Activated gamma-delta T cell (primary cell): ENCODE measurements around the gene BRAP.
"Not testable (repeated sequence)": the region's sequence is repeated elsewhere in the genome, so short reads cannot be mapped to it uniquely, and the experiment has no call there.

Source experiments
- DNase-seq: peaks from one replicate; lab custom pipeline; 2025; lab: John Stamatoyannopoulos, UW
- total RNA-seq, 2 donors: gene quantifications; one replicate each; lab custom pipeline; 2026; lab: John Stamatoyannopoulos, UW

The BRAP gene
- 59.7 to 65.4 reads per million in 2 donors for total RNA-seq

DNA sequence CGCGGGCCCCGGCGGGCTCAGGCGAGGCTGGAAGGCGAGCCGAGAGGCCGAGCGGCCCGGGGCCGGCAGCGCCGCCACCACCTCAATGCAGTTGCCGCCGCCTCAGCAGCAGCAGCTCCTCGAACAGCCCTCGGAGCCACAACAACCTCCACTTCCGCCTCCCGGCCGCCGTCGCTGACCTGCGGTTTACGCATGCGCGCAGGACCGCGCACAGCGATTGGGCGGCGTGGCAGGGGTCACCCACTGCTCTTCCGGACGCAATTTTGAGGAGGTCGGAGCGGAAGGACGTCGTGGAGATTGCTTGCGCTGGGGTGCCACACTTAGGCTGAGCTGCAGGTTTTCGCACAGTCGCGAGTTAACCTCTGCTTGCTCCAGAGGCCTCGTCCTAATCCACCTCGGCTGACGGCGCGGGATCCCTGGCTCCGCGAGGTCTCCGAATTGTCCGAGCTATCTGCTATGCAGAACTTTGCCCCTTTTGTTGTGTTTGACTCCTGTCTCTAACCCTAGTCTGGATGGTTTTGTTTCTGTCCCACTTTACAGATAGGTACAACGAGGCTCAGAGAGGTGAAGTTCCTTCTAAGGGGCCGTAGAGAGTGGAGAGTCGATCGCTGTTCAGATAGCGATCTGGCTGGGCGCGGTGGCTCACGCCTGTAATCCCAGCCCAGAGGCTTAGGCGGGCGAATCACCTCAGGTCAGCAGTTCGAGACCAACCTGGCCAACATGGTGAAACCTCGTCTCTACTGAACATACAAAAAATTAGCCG, at the start of gene BRAP, which contains the start of gene ACAD10:
Gene BRAP, minus strand, starts transcription at position 146 of the 763 bp plus-strand sequence. CDS start 164 bp downstream, outside the sequence.
Gene ACAD10, plus strand, starts transcription at position 243 of the 763 bp plus-strand sequence. CDS start 6,657 bp downstream, outside the sequence.
- peak; percentile 91 for DNase-seq

DNA sequence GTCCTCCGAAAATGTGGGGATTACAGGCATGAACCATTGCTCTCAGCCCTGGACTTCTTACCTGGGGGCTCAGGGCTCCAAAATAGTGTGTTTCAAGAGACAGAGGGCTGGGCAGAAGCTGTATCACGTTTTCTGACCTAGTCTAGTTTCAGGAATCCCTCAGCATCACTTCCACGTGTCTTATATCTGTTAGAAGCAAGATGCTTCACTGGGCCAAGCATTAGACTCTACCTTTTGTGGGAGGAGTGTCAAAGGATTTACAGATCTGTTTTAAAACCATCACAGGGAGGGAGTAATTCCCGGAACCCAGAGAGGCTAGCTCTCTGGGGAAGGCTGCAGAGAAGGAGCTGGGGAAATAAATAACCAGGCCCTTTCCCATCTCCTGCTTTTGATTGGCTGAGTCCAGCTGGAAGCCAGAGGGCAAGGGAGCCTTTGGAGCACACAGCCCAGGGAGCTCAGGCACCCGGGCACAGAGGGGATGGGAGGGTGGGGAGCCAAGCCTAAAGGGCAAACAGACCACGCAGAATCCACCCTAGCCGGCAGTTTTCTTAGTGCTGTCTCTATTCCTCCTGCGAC, 47.7 kb upstream of the BRAP start:
- no peak for DNase-seq

DNA sequence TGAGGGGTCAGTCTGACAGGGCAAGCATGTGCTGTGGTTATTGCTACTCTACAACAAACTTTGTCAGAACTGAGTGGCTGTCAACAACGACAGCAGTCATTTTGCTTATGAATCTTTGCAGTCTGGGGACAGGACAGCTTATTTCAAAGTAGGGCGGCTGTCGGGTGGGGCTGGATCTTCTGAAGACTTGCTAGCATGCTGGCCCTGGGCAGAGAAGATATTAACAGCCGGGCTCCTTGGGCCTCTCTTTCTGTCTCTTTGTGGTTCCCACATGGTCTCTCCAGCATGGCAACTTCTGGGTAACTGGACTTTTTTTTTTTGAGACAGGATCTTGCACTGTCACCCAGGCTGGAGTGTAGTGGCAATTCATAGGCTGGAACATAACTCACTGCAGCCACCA, 47.0 kb upstream of the BRAP start:
- DNase-seq: no peak

DNA sequence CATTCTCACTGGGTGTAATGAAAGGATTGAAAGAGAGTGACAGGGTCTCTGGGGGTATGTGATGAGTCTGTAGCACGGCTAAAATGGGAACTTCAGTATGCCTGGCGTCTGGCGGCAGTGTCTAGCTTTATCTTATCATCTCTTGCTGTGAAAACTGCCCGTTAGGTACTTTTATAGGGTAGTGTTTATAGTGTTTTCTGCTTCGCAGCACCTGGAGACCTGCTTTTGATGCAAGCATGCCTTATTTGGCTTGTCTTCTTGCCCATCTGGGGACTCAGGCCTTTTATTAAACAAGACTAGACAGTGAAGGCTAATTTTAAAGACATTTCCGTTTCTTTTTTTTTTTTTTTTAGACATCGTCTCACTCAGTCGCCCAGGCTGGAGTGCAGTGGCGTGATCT, 44.7 kb upstream of the BRAP start:
- no peak for DNase-seq

- DNase-seq: no peak
Measured at GRCh38 chr12:111728795-111729194, 43.0 kb upstream of the BRAP start.

- DNase-seq: not testable (repeated sequence)
Measured at GRCh38 chr12:111723646-111724360, 38.0 kb upstream of the BRAP start.

- DNase-seq: no peak
Measured at GRCh38 chr12:111720457-111720856, 34.7 kb upstream of the BRAP start.

- DNase-seq: not testable (repeated sequence)
Measured at GRCh38 chr12:111719316-111719715, 33.6 kb upstream of the BRAP start.

DNA sequence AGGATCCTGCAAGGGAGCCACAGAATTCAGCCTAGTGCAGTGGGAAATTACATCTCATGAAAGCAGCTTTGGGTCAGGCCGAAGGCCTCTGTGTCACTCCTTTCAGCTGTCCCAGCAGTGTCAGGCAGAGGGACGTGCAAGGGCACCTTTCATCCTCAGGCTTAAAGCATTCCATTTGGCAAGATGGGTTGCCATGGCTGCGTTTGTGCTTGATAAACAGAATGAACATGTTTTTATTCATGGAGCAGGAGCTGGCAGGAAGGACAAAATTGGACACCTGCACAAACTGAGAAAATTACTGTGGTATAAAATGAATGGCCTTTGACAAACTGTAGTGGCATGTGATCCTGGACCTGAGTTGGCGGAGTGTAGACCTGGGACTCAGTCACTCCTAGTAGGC, 29.5 kb upstream of the BRAP start:
- no peak for DNase-seq

GRCh38 chr12:111706145-111706544, 20.4 kb upstream of the BRAP start:
- DNase-seq: no peak

DNA sequence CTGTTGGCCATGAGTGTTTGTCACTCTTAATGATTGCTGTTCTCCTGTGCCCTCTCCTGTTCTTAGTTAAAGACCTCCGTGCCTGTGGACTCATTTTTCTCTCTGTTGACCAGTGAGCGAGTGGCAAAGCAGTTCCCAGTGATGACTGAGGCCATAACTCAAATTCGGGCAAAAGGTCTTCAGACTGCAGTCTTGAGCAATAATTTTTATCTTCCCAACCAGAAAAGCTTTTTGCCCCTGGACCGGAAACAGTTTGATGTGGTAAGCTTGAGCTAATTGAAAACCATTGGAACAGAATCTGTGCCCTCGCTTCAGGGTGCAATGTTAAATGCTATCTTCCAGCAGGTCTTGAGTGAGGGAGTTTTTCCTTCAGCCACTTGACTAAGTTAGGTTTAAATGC, 19.9 kb upstream of the BRAP start:
- no peak for DNase-seq

DNA sequence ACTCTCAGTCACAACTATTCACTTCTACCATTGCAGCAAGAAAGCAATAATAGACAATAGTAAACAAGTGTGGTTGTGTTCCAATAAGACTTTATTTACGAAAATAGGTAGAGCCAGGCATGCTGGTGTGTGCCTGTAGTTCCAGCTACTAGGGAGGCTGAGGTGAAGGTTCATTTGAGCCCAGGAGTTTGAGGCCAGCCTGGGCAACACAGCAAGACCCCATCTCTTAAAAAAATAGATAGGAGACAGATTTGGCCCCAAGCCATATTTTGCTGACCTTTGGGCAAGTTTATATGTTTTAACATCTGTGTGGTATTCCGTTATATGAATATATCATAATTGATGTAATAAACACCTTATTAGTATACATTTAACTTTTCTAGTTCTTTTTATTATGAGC, 14.2 kb upstream of the BRAP start:
- no peak for DNase-seq

DNA sequence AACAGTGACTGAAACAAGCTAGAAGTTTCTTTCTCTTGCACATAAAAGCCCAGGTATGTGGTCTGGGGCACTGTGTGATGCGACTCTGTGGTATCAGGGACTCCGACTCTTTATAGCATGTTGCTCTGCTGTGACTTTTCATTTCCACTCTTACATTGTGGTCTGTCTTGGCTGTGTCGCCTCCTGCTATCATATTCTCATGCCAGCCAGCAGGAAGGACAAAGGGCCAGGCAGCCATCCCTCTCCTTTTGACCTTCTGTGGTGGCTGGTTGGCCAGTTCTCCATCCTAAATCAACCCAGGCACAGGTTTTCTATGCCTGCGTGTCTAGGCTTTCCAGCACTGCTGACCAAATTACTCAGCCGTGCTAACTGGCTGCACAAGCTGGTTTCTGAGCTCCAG, 8.1 kb upstream of the BRAP start:
- no peak for DNase-seq

GRCh38 chr12:111692575-111693210, 6.9 kb upstream of the BRAP start:
- DNase-seq: no peak

DNA sequence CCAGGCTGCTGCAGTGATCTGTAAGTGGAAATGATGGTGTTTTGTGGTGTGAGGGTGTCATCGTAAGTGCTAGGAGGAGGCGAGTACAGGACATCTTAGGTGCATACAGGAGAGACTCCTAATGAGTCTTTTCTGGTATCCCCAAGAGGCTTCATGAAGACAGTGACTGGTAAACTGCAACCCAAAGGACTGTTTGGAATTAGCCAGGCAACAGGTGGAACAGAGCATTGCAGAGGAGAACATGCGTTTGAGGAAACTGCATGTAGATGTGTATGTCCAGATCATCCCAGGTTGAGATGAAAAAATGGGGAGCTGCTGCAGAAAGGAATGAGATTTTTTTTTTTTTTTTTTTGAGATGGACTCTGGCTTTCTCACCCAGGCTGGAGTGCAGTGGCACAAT, 5.5 kb upstream of the BRAP start:
- no peak for DNase-seq

DNA sequence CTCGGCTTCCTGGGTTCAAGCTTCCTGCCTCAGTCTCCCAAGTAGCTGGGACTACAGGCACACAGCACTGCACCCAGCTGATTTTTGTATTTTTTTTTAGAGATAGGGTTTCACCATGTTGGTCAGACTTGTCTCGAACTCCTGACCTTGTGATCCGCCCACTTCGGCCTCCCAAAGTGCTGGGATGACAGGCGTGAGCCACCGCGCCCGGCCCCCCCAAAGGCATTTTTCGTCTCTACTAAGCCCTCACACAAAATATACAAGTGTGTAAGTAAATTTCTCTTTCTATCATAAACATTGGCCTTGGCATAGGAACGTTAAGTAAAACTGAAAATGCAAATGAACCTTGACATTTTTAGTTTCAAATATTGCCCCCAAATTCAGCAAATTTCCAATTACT, 2.2 kb upstream of the BRAP start:
- no peak for DNase-seq

DNA sequence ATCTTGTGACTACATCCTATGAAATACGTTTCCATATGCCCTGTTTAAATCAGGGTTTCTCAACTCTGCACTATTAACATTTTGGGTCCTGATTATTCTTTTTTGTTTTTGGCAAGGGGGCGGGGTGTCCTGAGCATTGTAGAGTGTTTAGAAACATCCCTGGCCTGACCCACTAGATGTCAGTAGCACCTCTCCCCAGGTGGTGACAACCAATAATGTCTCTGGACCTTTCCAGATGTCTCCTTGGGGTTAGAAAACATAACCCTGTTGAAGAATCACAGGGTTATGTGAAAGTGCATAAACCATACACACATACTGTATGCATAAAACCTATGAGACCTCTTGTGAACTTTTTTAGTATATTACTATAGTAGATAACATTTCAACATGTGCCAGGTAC, 1.5 kb upstream of the BRAP start:
- no peak for DNase-seq

GRCh38 chr12:111686574-111687105, 884 bp upstream of the BRAP start:
- no peak for DNase-seq

GRCh38 chr12:111685322-111685810, 390 bp downstream of the BRAP start:
- no peak for DNase-seq

DNA sequence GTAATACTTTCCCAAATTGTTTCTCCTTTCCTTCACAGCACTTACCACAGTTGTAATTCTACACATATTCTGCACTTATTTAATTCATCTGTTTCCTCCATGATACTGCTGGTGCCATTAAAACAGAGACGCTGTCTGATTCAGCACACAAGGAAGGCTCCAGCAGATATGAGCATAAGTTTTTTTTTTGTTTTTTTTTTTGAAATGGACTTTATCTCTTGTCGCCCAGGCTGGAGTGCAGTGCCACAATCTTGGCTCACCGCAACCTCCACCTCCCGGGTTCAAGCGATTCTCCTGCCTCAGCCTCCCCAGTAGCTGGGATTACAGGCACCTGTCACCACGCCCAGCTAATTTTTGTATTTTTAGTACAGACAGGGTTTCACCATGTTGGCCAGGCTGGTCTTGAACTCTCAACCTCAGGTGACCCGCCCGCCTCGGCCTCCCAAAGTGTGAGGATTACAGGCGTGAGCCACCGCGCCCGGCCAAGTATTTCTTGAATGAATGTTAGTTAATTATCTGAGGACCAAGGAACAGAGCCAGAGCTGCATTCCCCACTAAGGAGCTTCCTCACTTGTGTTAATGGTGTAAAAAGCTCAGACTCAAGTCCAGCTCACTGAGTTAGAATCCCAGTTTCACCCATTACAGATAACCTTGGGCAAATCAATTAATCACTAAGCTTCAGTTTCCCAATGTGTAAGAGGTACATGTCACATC, 1.1 kb downstream of the BRAP start:
- not testable (repeated sequence) for DNase-seq

- DNase-seq: no peak
Measured at GRCh38 chr12:111677186-111677585, 8.6 kb downstream of the BRAP start.
